Type B pancreatic cell (in vitro differentiated cells): Measurements from ENCODE around the gene JCHAIN. TPM values are rescaled to one million over a fixed set of nuclear protein-coding genes. Genes with fewer than 3 reads are reported as not detected.

Source experiments
- DNase-seq: peaks from one replicate; pipeline ENCODE4 v3.0.0; 2021; ENCODE audit warnings: mixed read lengths; ENCODE audit not compliant: unreplicated experiment; ENCODE audit errors: extremely low spot score
- H3K27ac Mint-ChIP-seq: 2 replicates; pipeline ENCODE4 v1.8.0; 2021; ENCODE audit warnings: mild to moderate bottlenecking, mixed read lengths
- H3K27me3 Mint-ChIP-seq: 2 replicates; pipeline ENCODE4 v1.8.0; 2021; ENCODE audit warnings: mixed read lengths
- H3K36me3 Mint-ChIP-seq: 2 replicates; pipeline ENCODE4 v1.8.0; 2021; ENCODE audit warnings: mixed read lengths
- H3K4me1 Mint-ChIP-seq: one replicate; pipeline ENCODE4 v1.8.0; 2021; ENCODE audit warnings: mixed read lengths; ENCODE audit not compliant: unreplicated experiment
- H3K4me3 Mint-ChIP-seq: 2 replicates; pipeline ENCODE4 v1.8.0; 2021; ENCODE audit warnings: mild to moderate bottlenecking, mixed read lengths
- H3K9me3 Mint-ChIP-seq: 2 replicates; pipeline ENCODE4 v1.8.0; 2021; ENCODE audit warnings: mixed read lengths
- CTCF ChIP-seq: fragments of 200-600 bp; sonication (generic); conservative IDR thresholded peaks from 2 replicates; pipeline ENCODE4 v1.5.0; 2021; ENCODE audit warnings: antibody characterized with exemption, mild to moderate bottlenecking
- total RNA-seq: library from RNA; stranded (reverse); gene quantifications from 2 replicates; pipeline ENCODE4 v1.2.1, GENCODE V29; 2021; ENCODE audit warnings: low replicate concordance

The JCHAIN gene
- total RNA-seq, 1 donor from 2014 or later: not detected

GRCh38 chr4:70607334-70607853, 58.9 kb downstream of the JCHAIN start:
- no peaks in the 10 kb centered on the region for H3K36me3 Mint-ChIP-seq
- H3K9me3 Mint-ChIP-seq: no peaks in the 10 kb centered on the region
- no peaks in the 10 kb centered on the region for H3K27me3 Mint-ChIP-seq
- no peak for TF ChIP-seq CTCF
- H3K27ac Mint-ChIP-seq: no peak overlapping the region
- H3K4me3 Mint-ChIP-seq: no peak overlapping the region
- no peak for DNase-seq
- no peaks in the 10 kb centered on the region for H3K4me1 Mint-ChIP-seq

GRCh38 chr4:70606459-70606858, 59.8 kb downstream of the JCHAIN start:
- DNase-seq: no peak
- H3K4me1 Mint-ChIP-seq: peaks cover under 1% of the 10 kb centered on the region
- H3K36me3 Mint-ChIP-seq: no peaks in the 10 kb centered on the region
- H3K4me3 Mint-ChIP-seq: no peak overlapping the region
- H3K27ac Mint-ChIP-seq: no peak overlapping the region
- no peaks in the 10 kb centered on the region for H3K9me3 Mint-ChIP-seq
- no peaks in the 10 kb centered on the region for H3K27me3 Mint-ChIP-seq
- TF ChIP-seq CTCF: no peak

Other genes starting within 250 kb of the JCHAIN start
- gene MUC7, start 194.3 kb downstream of the JCHAIN start, total RNA-seq: not detected in 2 replicates
- not detected in 2 replicates for gene AMTN, start 147.9 kb downstream of the JCHAIN start, total RNA-seq
- 0.36 and 0.94 TPM in 2 replicates for gene AMBN, start 74.3 kb downstream of the JCHAIN start, total RNA-seq
- 0.17 and 0.41 TPM in 2 replicates for gene ENAM, start 37.8 kb downstream of the JCHAIN start, total RNA-seq
- gene UTP3, start 22.0 kb upstream of the JCHAIN start, total RNA-seq: 26.4 and 29.1 TPM in 2 replicates
- 38.3 and 74.9 TPM in 2 replicates for gene RUFY3, start 55.5 kb upstream of the JCHAIN start, total RNA-seq
- 91.6 and 95.5 TPM in 2 replicates for gene GRSF1, start 173.4 kb upstream of the JCHAIN start, total RNA-seq
- 34.4 and 48.2 TPM in 2 replicates for gene MOB1B, start 235.9 kb upstream of the JCHAIN start, total RNA-seq